HG03342 (cell line): ENCODE measurements around the gene ELF5.
A peak's percentile ranks its signal among the peaks of the same experiment; 100 is the strongest.

ENCODE experiments used
- ATAC-seq: cut with Tn5 transposase; IDR thresholded peaks from one replicate; pipeline ENCODE4 v1.9.1; 2021; ENCODE audit warnings: mild to moderate bottlenecking, moderate library complexity; ENCODE audit not compliant: unreplicated experiment

Gene ELF5

DNA sequence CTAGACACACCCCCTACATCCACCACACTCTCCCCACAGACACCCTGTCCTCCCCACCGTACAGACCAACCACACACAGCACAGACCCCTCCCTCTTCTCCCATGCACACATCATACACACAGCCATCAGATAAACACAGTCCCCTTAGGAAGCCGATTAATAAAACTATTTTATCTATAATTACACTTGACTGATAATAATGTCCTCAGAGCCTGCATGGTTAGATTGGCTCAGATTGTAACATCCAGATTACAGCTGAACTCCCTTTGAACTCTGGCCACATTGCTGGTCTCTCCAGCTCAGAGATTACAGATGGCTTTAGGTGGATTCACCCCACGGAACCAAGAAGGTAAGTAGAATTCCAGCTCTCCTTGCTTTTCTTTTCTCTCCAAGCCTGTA lies 9.5 kb upstream of the ELF5 start:
- ATAC-seq, result no peak

DNA sequence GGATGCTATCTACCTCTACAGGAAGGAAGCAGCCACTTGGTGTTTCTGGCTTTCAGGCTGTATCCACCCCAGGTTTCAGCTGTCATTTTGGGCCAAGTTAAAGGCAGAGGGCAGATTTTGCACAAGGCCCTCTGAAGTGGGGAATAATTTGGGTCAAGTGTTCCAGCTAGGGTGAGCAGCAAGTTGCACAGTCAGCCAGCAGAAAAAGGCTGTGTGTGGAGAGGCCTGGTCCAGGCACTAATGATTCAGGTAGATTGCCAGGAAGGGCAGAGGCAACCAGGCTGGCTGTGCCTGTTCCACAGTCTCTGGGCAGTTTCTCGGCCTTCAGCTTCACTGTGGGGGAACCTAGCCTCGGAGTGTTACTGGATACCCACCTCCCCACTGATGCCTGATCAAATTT lies 8.6 kb upstream of the ELF5 start:
- ATAC-seq, result no peak

DNA sequence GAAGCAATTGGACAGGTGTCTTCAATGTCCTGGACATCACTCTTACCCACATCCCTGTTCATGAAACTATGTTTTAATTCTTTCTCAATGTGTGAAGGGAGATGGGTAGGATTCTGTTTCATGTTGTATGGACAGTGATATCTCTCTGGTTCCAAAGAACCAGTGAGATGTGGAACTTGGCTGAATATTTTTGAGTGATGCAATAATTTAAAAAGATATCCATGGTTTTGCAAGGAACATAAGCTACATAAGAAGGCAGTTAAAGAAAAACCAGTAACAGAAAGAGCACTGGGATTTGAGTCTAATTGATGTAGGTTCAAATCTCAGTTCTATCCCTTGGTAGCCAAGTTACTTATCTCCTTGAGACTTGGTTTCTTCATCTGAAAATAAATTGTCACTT lies 7.7 kb upstream of the ELF5 start:
- no peak for ATAC-seq

- no peak for ATAC-seq
Observed at GRCh38 chr11:34519595-34520235, 6.1 kb upstream of the ELF5 start.

- no peak for ATAC-seq
Observed at GRCh38 chr11:34516247-34517040, 2.9 kb upstream of the ELF5 start.

GRCh38 chr11:34514597-34514996 lies 1.0 kb upstream of the ELF5 start:
- ATAC-seq, result no peak

- peak; percentile 94 for ATAC-seq
Observed at GRCh38 chr11:34512840-34513681, 533 bp downstream of the ELF5 start.

DNA sequence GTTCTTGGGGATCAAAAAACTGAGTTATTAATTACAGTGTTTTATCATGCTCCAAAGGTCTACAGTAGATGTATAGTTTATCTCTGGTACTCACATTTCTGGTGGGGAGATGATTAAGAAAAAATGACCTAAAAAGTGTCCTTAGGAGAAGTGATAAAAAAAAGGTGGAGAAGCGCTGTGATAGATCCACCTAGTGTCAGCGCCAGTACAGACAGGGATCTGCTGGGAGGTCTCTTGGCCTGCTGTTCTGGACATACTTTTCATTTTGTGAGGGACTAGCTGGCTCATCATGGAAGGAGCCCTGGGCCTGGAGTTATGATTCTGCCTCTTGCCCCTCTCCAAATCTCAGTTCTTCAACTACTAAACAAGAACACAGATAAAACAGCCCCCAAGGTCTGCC lies 2.9 kb downstream of the ELF5 start:
- no peak for ATAC-seq

DNA sequence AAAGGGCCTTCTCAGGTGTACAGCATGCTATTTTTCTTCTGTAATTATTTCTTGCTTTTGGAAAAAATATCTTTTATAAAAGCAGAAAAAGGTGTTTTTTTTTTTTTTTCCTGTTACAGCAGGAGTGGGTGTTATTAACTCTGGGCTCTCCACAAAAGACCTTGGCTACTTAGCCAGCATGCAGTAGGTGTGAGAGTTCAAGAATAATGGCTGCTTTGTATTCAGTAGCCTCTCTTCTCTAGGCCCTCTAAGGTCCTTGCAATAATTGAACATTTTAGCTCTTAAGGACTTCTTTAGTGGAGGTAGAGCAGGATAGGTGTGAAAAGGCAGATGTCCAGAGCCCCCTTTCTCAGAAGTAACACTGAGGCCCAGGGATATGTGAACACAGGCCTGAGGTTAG lies 3.4 kb downstream of the ELF5 start:
- no peak for ATAC-seq

DNA sequence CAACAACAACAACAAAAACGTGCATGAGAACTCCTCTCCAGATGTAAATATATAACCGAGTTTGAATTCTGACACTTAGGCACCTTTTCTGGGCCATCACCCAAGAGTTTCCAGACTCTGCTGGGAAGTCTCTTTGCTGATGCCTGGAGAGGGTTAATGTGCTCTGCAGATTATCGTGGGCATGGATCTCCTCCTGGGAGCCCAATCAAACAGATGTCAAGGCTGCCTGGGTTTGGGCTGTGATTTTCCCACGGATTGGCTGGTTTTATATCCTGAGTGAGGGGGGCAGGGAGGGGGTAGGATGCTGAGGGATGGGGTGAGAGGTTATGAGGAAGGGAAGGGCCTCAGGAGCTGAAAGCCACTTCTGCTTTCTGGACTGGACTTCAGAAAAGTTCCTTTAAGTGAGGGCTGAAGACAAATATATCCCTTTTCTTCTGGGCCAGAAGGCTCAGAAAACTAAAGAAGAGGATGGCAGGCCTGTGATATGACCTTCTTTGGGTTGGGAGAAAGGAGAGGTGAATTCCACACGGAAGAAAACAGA lies 4.2 kb downstream of the ELF5 start:
- ATAC-seq, result no peak

DNA sequence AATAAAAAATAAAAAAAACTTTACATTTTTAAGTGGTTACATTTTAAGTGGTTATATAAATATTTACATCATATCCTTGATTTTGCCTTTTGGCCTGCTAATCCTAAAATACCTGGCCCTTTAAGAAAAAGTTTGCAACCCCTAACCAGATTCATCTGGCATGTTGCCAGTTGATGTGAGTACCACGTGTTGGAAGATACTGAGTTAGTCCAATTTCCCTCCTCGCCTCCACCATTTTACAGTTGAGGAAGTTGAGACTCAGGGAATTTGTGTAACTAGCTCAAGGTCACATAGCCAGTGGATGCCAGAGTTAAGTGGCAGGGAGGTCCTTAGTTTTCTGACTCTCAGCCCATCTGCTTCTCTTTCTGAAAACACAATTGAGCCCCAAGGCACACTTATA lies 5.1 kb downstream of the ELF5 start:
- ATAC-seq, result no peak

DNA sequence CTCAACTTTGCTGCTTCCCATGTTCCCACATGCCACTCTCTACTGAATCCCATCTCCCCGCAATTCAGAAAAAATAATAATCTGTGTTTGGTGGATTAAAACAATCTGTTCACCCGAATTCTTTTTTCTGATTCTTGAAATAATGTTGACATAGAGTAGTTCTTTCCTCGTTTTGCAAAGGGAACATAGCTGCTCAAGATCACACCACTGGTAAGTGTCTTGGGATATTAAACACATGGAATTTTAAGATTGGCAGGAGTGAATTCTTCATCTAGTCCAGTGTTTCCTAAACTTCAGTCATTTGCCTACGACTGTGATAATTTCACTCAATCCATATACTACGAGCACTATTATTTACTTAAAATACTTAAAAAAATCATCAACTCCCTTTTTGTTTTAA lies 6.0 kb downstream of the ELF5 start:
- no peak for ATAC-seq

DNA sequence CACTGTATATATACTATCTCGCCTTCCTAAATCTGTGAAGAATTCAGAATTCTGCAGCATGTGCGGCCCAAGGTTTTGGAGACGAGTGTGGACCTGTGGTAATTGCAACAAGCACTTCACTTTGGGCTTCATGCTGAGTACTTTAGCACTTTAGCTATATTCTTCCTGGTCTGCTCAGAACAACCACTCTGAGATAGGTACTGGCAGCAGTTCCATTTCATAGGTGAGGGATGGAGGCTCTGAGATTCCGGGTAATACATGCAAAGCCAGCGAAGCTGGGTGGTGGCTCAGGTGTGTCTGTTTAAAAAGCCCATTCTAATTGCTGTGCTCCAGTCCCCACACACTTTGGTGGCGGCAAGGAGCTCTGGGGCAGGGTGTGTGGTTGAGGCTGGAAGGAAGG lies 6.4 kb downstream of the ELF5 start:
- ATAC-seq, result no peak

- no peak for ATAC-seq
Observed at GRCh38 chr11:34505874-34506273, 7.7 kb downstream of the ELF5 start.

GRCh38 chr11:34502949-34503348 lies 10.6 kb downstream of the ELF5 start:
- ATAC-seq, result no peak

GRCh38 chr11:34501949-34502348 lies 11.6 kb downstream of the ELF5 start:
- ATAC-seq, result no peak

- ATAC-seq, result no peak
Observed at GRCh38 chr11:34501500-34501899, 12.1 kb downstream of the ELF5 start.

- ATAC-seq, result no peak
Observed at GRCh38 chr11:34499719-34500500, 13.7 kb downstream of the ELF5 start.

GRCh38 chr11:34495724-34496377 lies 17.7 kb downstream of the ELF5 start:
- ATAC-seq, result no peak

DNA sequence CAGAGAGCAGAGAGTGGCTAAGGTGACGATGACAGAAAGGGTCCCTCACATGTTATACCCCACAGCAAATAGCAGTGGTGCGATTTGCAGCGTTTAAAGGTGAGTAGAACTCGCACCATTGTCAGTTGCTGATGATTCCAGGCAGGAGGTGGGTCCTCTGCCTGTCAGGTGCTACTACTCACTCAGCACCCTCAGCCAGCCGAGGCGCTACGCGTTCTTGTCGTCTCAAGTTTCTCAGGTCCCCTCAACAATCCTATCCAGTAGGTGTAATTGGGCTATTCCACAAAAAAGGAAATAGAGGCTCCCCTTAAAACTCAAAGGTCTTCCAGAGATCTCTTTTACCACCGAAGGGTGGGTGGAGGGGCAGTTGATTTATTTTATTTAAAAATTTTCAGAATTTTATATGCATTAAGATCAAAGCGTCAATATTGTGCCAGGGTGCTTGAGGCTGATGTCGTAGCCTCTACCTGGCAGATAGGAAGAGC lies 18.3 kb downstream of the ELF5 start:
- ATAC-seq, result no peak
